ENCODE data around the gene ZHX3. TPM values are rescaled to one million over a fixed set of nuclear protein-coding genes. Genes with fewer than 3 reads are reported as not detected.

The ZHX3 gene
- total and polyA plus RNA-seq, 9 of the 15 experiments (the other 6 are each of a cell fraction or from before 2014, with no cell fraction given) = 0.80 to 14.6 (median 4.9) TPM

DNA sequence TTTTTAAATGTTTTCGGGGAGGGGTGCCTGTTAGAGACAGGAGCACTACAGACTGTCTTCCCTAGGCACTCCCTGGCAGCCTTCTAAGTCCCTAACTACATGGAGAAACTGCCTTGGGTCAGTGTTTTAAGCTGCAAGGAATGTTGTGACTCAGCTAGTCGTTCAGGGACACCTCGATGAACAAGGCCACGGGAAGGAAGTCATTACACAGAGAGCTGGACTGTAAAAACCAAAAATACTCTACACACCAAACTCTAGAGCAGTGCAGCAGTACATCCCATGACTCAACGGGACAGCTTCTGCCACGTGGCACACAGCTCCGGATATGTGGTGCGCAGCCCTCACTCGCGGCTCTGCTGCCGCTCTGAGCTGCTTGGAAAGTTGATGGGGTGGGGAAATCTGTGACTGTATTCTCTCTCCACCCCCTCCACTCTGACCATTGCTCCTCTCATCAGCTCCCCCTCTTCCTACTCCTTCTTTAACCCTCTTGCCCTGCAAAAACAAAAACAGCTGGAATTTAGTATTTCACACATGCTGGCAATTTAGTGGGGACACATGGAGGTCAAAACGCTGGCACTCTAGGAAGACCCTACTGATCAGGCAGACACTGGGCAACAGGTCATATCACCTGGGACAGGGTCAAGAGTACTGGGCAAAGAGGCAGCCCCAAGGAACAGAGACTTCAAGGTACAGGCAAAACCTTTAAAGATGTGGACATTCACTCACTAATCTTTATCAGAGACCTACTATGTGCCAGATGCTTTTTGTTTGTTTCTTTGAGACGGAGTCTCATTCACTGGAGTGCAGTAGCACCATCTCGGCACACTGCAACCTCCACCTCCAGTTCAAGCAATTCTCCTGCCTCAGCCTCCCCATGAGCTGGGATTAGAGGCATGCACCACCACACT lies 12.2 kb upstream of the ZHX3 start (continued):
- no peak for TF ChIP-seq JUND (IDR thresholded peaks at IDR 0.05; ENCODE audit: borderline replicate concordance, low read depth, low read length)
- peak; percentile 30; the same call in 1 of the 3 replicates for TF ChIP-seq JUND (tag; IDR thresholded peaks at IDR 0.05; ENCODE audit: borderline replicate concordance, low read depth, low read length)
- peak; percentile 42 for TF ChIP-seq FOSL1 (tag; conservative IDR thresholded peaks at IDR 0.05)
- TF ChIP-seq ZSCAN29 (IDR thresholded peaks at IDR 0.05) = no peak
- TF ChIP-seq ZNF280A (IDR thresholded peaks at IDR 0.05; ENCODE audit: low read depth, partially characterized antibody) = no peak
- no peak for TF ChIP-seq ZNF586 (CRISPR knock-in tag; conservative IDR thresholded peaks at IDR 0.05)
- no peak for TF ChIP-seq ZNF143 (CRISPR knock-in tag; IDR thresholded peaks at IDR 0.05)
- no peak for TF ChIP-seq CEBPG (CRISPR knock-in tag; IDR thresholded peaks at IDR 0.05)
- TF ChIP-seq CEBPG (tag; conservative IDR thresholded peaks at IDR 0.05 in 1 of 2, IDR thresholded peaks at IDR 0.05 in 1 of 2) = no peak
- 0 out of 2 replicates have a peak, but pooled peaks have one; percentile 11 for TF ChIP-seq C11orf30 (IDR thresholded peaks at IDR 0.05; ENCODE audit: low read depth)
- TF ChIP-seq USF2 (CRISPR knock-in tag; IDR thresholded peaks at IDR 0.05) = peak; percentile 32; the same call in 1 of the 2 replicates
- no peak for TF ChIP-seq NFIX (CRISPR knock-in tag; IDR thresholded peaks at IDR 0.05; ENCODE audit: low read depth)
- no peak for TF ChIP-seq ESRRB (CRISPR knock-in tag; IDR thresholded peaks at IDR 0.05; ENCODE audit: borderline replicate concordance)
- no peak for TF ChIP-seq BRD9 (IDR thresholded peaks at IDR 0.05; ENCODE audit: low read depth, partially characterized antibody)
- TF ChIP-seq ZBTB9 (CRISPR knock-in tag; IDR thresholded peaks at IDR 0.05) = peak; percentile 58; the same call in 1 of the 2 replicates
- 0 out of 2 replicates have a peak, but pooled peaks have one; percentile 9 for TF ChIP-seq ATF3 (IDR thresholded peaks at IDR 0.05)
- TF ChIP-seq ATF3 (CRISPR knock-in tag; conservative IDR thresholded peaks at IDR 0.05) = no peak
